HG03135 (cell line): ENCODE data around the gene STOX2.

Experiments
- ATAC-seq: cut with Tn5 transposase; IDR thresholded peaks from one replicate; pipeline ENCODE4 v1.9.1; 2021; ENCODE audit warnings: mild to moderate bottlenecking, moderate library complexity; ENCODE audit not compliant: unreplicated experiment

STOX2 gene

GRCh38 chr4:183905081-183905592 lies at the start of gene STOX2:
TSS of gene STOX2 (plus strand) at chr4:183905307. CDS start at chr4:183906791, 1,484 bp downstream.
- ATAC-seq, result no peak

GRCh38 chr4:183855323-183856190 lies 49.5 kb upstream of the STOX2 start:
- ATAC-seq, result no peak

- no peak for ATAC-seq
These were observed 48.1 kb upstream of the STOX2 start for GRCh38 chr4:183857040-183857439.

- no peak for ATAC-seq
These were observed 47.0 kb upstream of the STOX2 start for GRCh38 chr4:183858011-183858615.

- ATAC-seq, result no peak
These were observed 45.0 kb upstream of the STOX2 start for GRCh38 chr4:183860119-183860518.

- ATAC-seq, result no peak
These were observed 44.4 kb upstream of the STOX2 start for GRCh38 chr4:183860731-183861130.

- no peak for ATAC-seq
These were observed 43.7 kb upstream of the STOX2 start for GRCh38 chr4:183861426-183861825.

GRCh38 chr4:183863155-183863825 lies 41.8 kb upstream of the STOX2 start:
- no peak for ATAC-seq

GRCh38 chr4:183867247-183867646 lies 37.9 kb upstream of the STOX2 start:
- no peak for ATAC-seq

- no peak for ATAC-seq
These were observed 34.1 kb upstream of the STOX2 start for GRCh38 chr4:183870997-183871396.

GRCh38 chr4:183871581-183871980 lies 33.5 kb upstream of the STOX2 start:
- no peak for ATAC-seq

GRCh38 chr4:183872531-183872930 lies 32.6 kb upstream of the STOX2 start:
- no peak for ATAC-seq

GRCh38 chr4:183873409-183874185 lies 31.5 kb upstream of the STOX2 start:
- no peak for ATAC-seq

- no peak for ATAC-seq
These were observed 29.8 kb upstream of the STOX2 start for GRCh38 chr4:183875251-183875825.

GRCh38 chr4:183876268-183876934 lies 28.7 kb upstream of the STOX2 start:
- no peak for ATAC-seq

GRCh38 chr4:183878251-183878970 lies 26.7 kb upstream of the STOX2 start:
- no peak for ATAC-seq

- no peak for ATAC-seq
These were observed 19.8 kb upstream of the STOX2 start for GRCh38 chr4:183885205-183885720.

- no peak for ATAC-seq
These were observed 17.8 kb upstream of the STOX2 start for GRCh38 chr4:183887351-183887750.

GRCh38 chr4:183888564-183888963 lies 16.5 kb upstream of the STOX2 start:
- no peak for ATAC-seq
